ENCODE measurements around the gene OSBPL7. TPM values are rescaled to one million over a fixed set of nuclear protein-coding genes. Genes with fewer than 3 reads are reported as not detected.

OSBPL7 gene
- total RNA-seq, 1 donor from 2014 or later = 20.3 TPM

- H3K36me3 Mint-ChIP-seq = peaks cover under 1% of the 10 kb centered on the region
Measured at GRCh38 chr17:47820033-47820789, 1.4 kb downstream of the OSBPL7 start.

GRCh38 chr17:47819475-47819874, 2.1 kb downstream of the OSBPL7 start:
- Mint-ChIP-seq H3K27me3 (no peaks in the 10 kb centered on the region), H3K9me3 (no peaks in the 10 kb centered on the region), H3K36me3 (no peaks in the 10 kb centered on the region), H3K4me3 (no peak overlapping the region), H3K4me1 (ENCODE audit: unreplicated experiment) (peaks cover 12% of the 10 kb centered on the region), H3K27ac (no peak overlapping the region)
- no peak for DNase-seq (ENCODE audit: extremely low spot score, unreplicated experiment)
- no peak for TF ChIP-seq CTCF (conservative IDR thresholded peaks at IDR 0.05)

More at GRCh38 chr17:47820033-47820789, 1.4 kb downstream of the OSBPL7 start:
- Mint-ChIP-seq H3K4me3 (peak overlapping the region; percentile 93), H3K27me3 (no peaks in the 10 kb centered on the region), H3K9me3 (no peaks in the 10 kb centered on the region), H3K4me1 (ENCODE audit: unreplicated experiment) (peaks cover 12% of the 10 kb centered on the region), H3K27ac (peak overlapping the region; percentile 34)
- TF ChIP-seq CTCF (conservative IDR thresholded peaks at IDR 0.05) = no peak
- no peak for DNase-seq (ENCODE audit: extremely low spot score, unreplicated experiment)

- Mint-ChIP-seq H3K4me3 (no peak overlapping the region), H3K4me1 (ENCODE audit: unreplicated experiment) (peaks cover 12% of the 10 kb centered on the region), H3K36me3 (no peaks in the 10 kb centered on the region), H3K27me3 (no peaks in the 10 kb centered on the region), H3K27ac (no peak overlapping the region), H3K9me3 (no peaks in the 10 kb centered on the region)
- DNase-seq (ENCODE audit: extremely low spot score, unreplicated experiment) = no peak
- TF ChIP-seq CTCF (conservative IDR thresholded peaks at IDR 0.05) = no peak
Measured at GRCh38 chr17:47818002-47818695, 3.4 kb downstream of the OSBPL7 start.

DNA sequence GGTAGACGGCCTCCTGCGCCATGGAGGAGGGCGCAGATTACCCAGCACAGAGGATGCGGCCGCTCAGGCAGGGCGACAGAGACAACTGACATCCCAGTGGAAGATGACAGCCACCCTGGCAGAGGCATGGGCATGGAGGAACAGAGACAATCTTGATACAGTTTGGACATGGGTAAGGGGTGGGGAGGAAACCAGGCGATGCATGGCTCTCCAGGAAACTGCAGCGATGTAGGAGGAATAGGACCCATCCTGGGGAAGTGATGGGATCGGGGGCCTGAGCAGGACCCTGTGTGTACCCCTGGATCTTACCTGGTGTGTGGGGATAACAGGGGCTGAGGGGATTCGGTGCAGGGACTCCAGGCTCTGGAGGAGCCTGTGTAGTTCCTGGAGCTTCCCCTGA, 4.6 kb downstream of the OSBPL7 start:
- Mint-ChIP-seq H3K4me3 (no peak overlapping the region), H3K27me3 (no peaks in the 10 kb centered on the region), H3K27ac (no peak overlapping the region), H3K4me1 (ENCODE audit: unreplicated experiment) (peaks cover 12% of the 10 kb centered on the region), H3K36me3 (no peaks in the 10 kb centered on the region), H3K9me3 (no peaks in the 10 kb centered on the region)
- DNase-seq (ENCODE audit: extremely low spot score, unreplicated experiment) = no peak
- no peak for TF ChIP-seq CTCF (conservative IDR thresholded peaks at IDR 0.05)

DNA sequence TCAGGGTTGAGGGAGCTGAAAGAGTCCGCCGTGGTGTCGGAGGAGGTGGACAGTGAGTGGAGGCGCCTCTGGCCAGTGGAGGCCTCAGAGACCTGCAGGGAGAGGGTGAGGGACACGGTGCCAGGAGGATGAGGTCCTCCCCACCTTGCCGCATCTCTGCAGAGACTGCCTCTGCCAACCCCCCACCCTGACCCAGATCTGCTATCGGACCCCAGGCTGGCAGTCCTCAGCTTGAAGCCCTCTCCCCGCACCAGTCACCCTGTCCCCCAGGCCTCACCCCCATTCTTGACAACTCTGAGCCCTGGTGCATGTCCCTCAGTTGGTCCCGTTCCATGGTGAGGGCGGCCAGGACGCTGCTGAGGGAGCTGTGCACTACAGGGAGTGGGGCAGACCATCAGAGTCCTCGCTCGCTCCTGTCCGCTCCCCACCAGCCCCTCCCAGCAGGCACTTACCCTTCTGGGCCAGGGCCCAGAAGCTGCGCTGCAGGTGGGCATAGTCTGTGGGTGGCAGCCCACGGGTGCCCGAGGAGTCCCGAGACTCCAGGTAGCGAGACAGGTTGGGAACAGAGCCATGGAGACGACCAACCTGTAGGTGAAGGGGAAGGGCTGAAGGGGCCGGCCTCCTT, 5.4 kb downstream of the OSBPL7 start:
- Mint-ChIP-seq H3K9me3 (no peaks in the 10 kb centered on the region), H3K36me3 (no peaks in the 10 kb centered on the region), H3K27me3 (no peaks in the 10 kb centered on the region), H3K4me3 (no peak overlapping the region), H3K27ac (no peak overlapping the region), H3K4me1 (ENCODE audit: unreplicated experiment) (peaks cover 8% of the 10 kb centered on the region)
- no peak for DNase-seq (ENCODE audit: extremely low spot score, unreplicated experiment)
- no peak for TF ChIP-seq CTCF (conservative IDR thresholded peaks at IDR 0.05)
